Mucosa of descending colon (tissue), 3 donors: ENCODE measurements around the gene PRAF2. TPM values are rescaled to one million over a fixed set of nuclear protein-coding genes. Genes with fewer than 3 reads are reported as not detected.
A peak's percentile ranks its signal among the peaks of the same experiment; 100 is the strongest.

ENCODE experiments used
- ATAC-seq: fragments of 200-7000 bp; cut with Tn5 transposase; one replicate; pipeline ENCODE4 v1.9.1; 2020; ENCODE audit warnings: mild to moderate bottlenecking, moderate library complexity
- DNase-seq, 3 donors: peaks; one replicate each; pipeline ENCODE4 v3.0.0-alpha.2; 2020
- H3K36me3 ChIP-seq: fragments of 200-600 bp; one replicate; pipeline ENCODE4 v1.8.0; 2021; ENCODE audit warnings: low read depth, mild to moderate bottlenecking
- H3K4me1 ChIP-seq: fragments of 200-600 bp; one replicate; pipeline ENCODE4 v1.8.0; 2021; ENCODE audit warnings: low read depth, mild to moderate bottlenecking
- H3K4me3 ChIP-seq: fragments of 200-600 bp; one replicate; pipeline ENCODE4 v1.8.0; 2021; ENCODE audit warnings: mild to moderate bottlenecking
- H3K9me3 ChIP-seq: fragments of 200-600 bp; one replicate; pipeline ENCODE4 v1.8.0; 2021; ENCODE audit warnings: mild to moderate bottlenecking
- CTCF ChIP-seq: fragments of 200-600 bp; IDR thresholded peaks from one replicate; pipeline ENCODE4 v1.8.0; 2022; ENCODE audit warnings: antibody characterized with exemption, mild to moderate bottlenecking
- intact Hi-C, 2 donors: fragments of 100-400 bp; cut with DNase I in 1 of 2; cut with micrococcal nuclease in 1 of 2; formaldehyde crosslinking; loops; one replicate each; pipeline versions ENCODE4 v1.11.0 to v1.11.1; 2022; cut with DNase I, micrococcal nuclease
- total RNA-seq, 3 donors: library from RNA; stranded (reverse); fragmentation: NEBNext Ultra II Directional in 2 of 3; extraction: Animal tissue kit (Norgen Biotek cat#: 25700) in 2 of 3; gene quantifications; one replicate each; pipeline versions ENCODE4 v1.2.1 to v1.2.4, GENCODE V29; 2021 to 2023
- donor health status: DM: no; HTN: no; CAD: no; lungs with moderate emphysema.
- donor health status: DM: no; HTN: no; CAD: no.
- donor health status: DM: no; HTN: yes; CAD: no.

The PRAF2 gene
- total RNA-seq, 3 donors from 2014 or later, result 3.9 to 18.7 (median 8.1) TPM

- Histone ChIP-seq H3K4me3 (no peak overlapping the region), H3K4me1 (no peaks in the 10 kb centered on the region), H3K9me3 (no peaks in the 10 kb centered on the region), H3K36me3 (no peaks in the 10 kb centered on the region)
- no peak for TF ChIP-seq CTCF
- DNase-seq (peak; percentile 81 to 83 (median 82)), ATAC-seq (peak; percentile 97)
- intact Hi-C loops, result no loop called here
These were observed 43.9 kb downstream of the PRAF2 start for GRCh38 chrX:49029876-49030275.

Other genes with a start within 250 kb of the PRAF2 start
- gene ERAS, start 247.5 kb downstream of the PRAF2 start, total RNA-seq, result under 1 TPM in 1 of 3 donors, not detected in 2; 0.38 TPM
- gene PCSK1N, start 238.4 kb downstream of the PRAF2 start, total RNA-seq, result 10 to 100 TPM; 11.1 to 19.7 (median 13.8) TPM
- 10 to 100 TPM; 43.4 to 49.0 (median 46.0) TPM for gene TIMM17B, start 176.2 kb downstream of the PRAF2 start, total RNA-seq
- 10 to 100 TPM; 55.5 to 88.8 (median 69.6) TPM for gene PQBP1, start 176.1 kb downstream of the PRAF2 start, total RNA-seq
- 10 to 100 TPM; 26.4 to 62.1 (median 52.2) TPM for gene SLC35A2, start 162.4 kb downstream of the PRAF2 start, total RNA-seq
- gene PIM2, start 155.0 kb downstream of the PRAF2 start, total RNA-seq, result 10 to 100 TPM; 10.5 to 30.0 (median 20.5) TPM
- 10 to 100 TPM; 43.6 to 56.5 (median 52.5) TPM for gene OTUD5, start 116.4 kb downstream of the PRAF2 start, total RNA-seq
- 1 to 10 TPM in 1 of 3 donors, under 1 TPM in 2; 0.87 to 1.6 (median 0.93) TPM for gene KCND1, start 102.2 kb downstream of the PRAF2 start, total RNA-seq
- 10 to 100 TPM; 39.5 to 48.9 (median 47.5) TPM for gene GRIPAP1, start 71.7 kb downstream of the PRAF2 start, total RNA-seq
- 10 to 100 TPM; 26.6 to 46.6 (median 28.1) TPM for gene TFE3, start 30.6 kb downstream of the PRAF2 start, total RNA-seq
- gene CCDC120, start 15.0 kb downstream of the PRAF2 start, total RNA-seq, result 10 to 100 TPM; 11.6 to 16.7 (median 12.5) TPM
- 10 to 100 TPM; 44.3 to 90.1 (median 52.6) TPM for gene WDR45, start 5.9 kb upstream of the PRAF2 start, total RNA-seq
- 10 to 100 TPM; 21.3 to 22.4 (median 22.1) TPM for gene GPKOW, start 49.7 kb upstream of the PRAF2 start, total RNA-seq
- 10 to 100 TPM in 2 of 3 donors, 1 to 10 TPM in 1; 9.5 to 16.8 (median 15.6) TPM for gene MAGIX, start 88.8 kb upstream of the PRAF2 start, total RNA-seq
- gene PLP2, start 97.9 kb upstream of the PRAF2 start, total RNA-seq, result 100 to 1,000 TPM in 2 of 3 donors, 10 to 100 TPM in 1; 96.1 to 152 (median 137) TPM
- gene PRICKLE3, start 112.4 kb upstream of the PRAF2 start, total RNA-seq, result 10 to 100 TPM; 12.5 to 15.6 (median 13.0) TPM
- 10 to 100 TPM in 2 of 3 donors, 1 to 10 TPM in 1; 4.9 to 14.5 (median 12.2) TPM for gene SYP, start 126.2 kb upstream of the PRAF2 start, total RNA-seq
- gene CACNA1F, start 159.3 kb upstream of the PRAF2 start, total RNA-seq, result 1 to 10 TPM in 2 of 3 donors, under 1 TPM in 1; 0.70 to 3.0 (median 1.7) TPM
- 10 to 100 TPM; 14.3 to 15.9 (median 14.5) TPM for gene CCDC22, start 161.5 kb upstream of the PRAF2 start, total RNA-seq
- under 1 TPM in 1 of 3 donors, not detected in 2; 0.72 TPM for gene FOXP3, start 190.7 kb upstream of the PRAF2 start, total RNA-seq
- gene PPP1R3F, start 195.8 kb upstream of the PRAF2 start, total RNA-seq, result 1 to 10 TPM; 2.3 to 8.3 (median 3.0) TPM
- gene GAGE10, start 229.6 kb upstream of the PRAF2 start, total RNA-seq, result not detected
- gene GAGE12J, start 248.0 kb upstream of the PRAF2 start, total RNA-seq, result not detected